HepG2 (cell line): ENCODE results near the gene HSPA4L. TPM values are rescaled to one million over a fixed set of nuclear protein-coding genes. Genes with fewer than 3 reads are reported as not detected.

ENCODE experiments used
- BCL6 ChIP-seq: IDR thresholded peaks from 2 replicates; pipeline ENCODE4 v1.6.1; 2016; ENCODE audit warnings: missing genetic modification reagents, missing compliant biosample characterization
- FOXO4 ChIP-seq: sonication (generic); formaldehyde crosslinking; conservative IDR thresholded peaks from 2 replicates; pipeline ENCODE4 v1.8.1; 2023; ENCODE audit warnings: missing genetic modification reagents
- GLI4 ChIP-seq: sonication (generic); formaldehyde crosslinking; IDR thresholded peaks from 2 replicates; pipeline ENCODE4 v1.5.1; 2020; ENCODE audit warnings: missing genetic modification reagents, mild to moderate bottlenecking, moderate library complexity, borderline replicate concordance
- HINFP ChIP-seq: sonication (generic); formaldehyde crosslinking; IDR thresholded peaks from 2 replicates; pipeline ENCODE4 v1.4.0; 2020; ENCODE audit warnings: low read depth, mild to moderate bottlenecking, missing genetic modification reagents
- HMGXB4 ChIP-seq, 2 experiments: sonication (generic) in 1 of 2; formaldehyde crosslinking in 1 of 2; IDR thresholded peaks; 2 replicates each; pipeline versions ENCODE4 v1.4.0 to v1.6.1; 2018 to 2020; ENCODE audit warnings: missing genetic modification reagents in 2 of 2, borderline replicate concordance in 1 of 2, low read depth in 1 of 2, mild to moderate bottlenecking in 1 of 2, missing biosample characterization in 1 of 2
- KLF11 ChIP-seq: IDR thresholded peaks from 2 replicates; pipeline ENCODE4 v1.6.1; 2016; ENCODE audit warnings: missing compliant biosample characterization
- MAX ChIP-seq: IDR thresholded peaks from 2 replicates; pipeline ENCODE4 v1.6.1; 2012; ENCODE audit warnings: inconsistent platforms
- MYPOP ChIP-seq: sonication (generic); formaldehyde crosslinking; IDR thresholded peaks from 2 replicates; pipeline ENCODE4 v1.8.1; 2023; ENCODE audit warnings: mild to moderate bottlenecking, moderate library complexity, missing genetic modification reagents
- NR3C1 ChIP-seq: sonication (generic); formaldehyde crosslinking; IDR thresholded peaks from 2 replicates; pipeline ENCODE4 v1.4.0; 2020; ENCODE audit warnings: missing genetic modification reagents
- PRPF4 ChIP-seq: fragments of 200-400 bp; formaldehyde crosslinking; IDR thresholded peaks from 2 replicates; pipeline ENCODE4 v1.6.1; 2016; ENCODE audit warnings: low read length, low read depth; ENCODE audit not compliant: poor library complexity, severe bottlenecking
- RAD21 ChIP-seq: fragments of 450-650 bp; formaldehyde crosslinking; IDR thresholded peaks from 2 replicates; pipeline ENCODE4 v1.5.0; 2020; ENCODE audit warnings: mild to moderate bottlenecking
- RBFOX2 ChIP-seq: fragments of 200-400 bp; formaldehyde crosslinking; IDR thresholded peaks from 2 replicates; pipeline ENCODE4 v1.6.1; 2017; ENCODE audit warnings: low read depth, mild to moderate bottlenecking, low read length
- SAP130 ChIP-seq: IDR thresholded peaks from 2 replicates; pipeline ENCODE4 v1.6.1; 2016; ENCODE audit warnings: low read depth
- TEF ChIP-seq: sonication (generic); formaldehyde crosslinking; IDR thresholded peaks from 2 replicates; pipeline ENCODE4 v1.5.0; 2020; ENCODE audit warnings: missing genetic modification reagents
- YEATS2 ChIP-seq: sonication (generic); formaldehyde crosslinking; IDR thresholded peaks from 2 replicates; pipeline ENCODE4 v1.4.0; 2020; ENCODE audit warnings: missing genetic modification reagents, borderline replicate concordance
- ZBTB25 ChIP-seq: IDR thresholded peaks from 2 replicates; pipeline ENCODE4 v1.6.1; 2018; ENCODE audit warnings: missing genetic modification reagents
- ZBTB7B ChIP-seq: sonication (generic); formaldehyde crosslinking; IDR thresholded peaks from 2 replicates; pipeline ENCODE4 v1.4.0; 2020; ENCODE audit warnings: missing genetic modification reagents
- ZNF207 ChIP-seq: fragments of 450-650 bp; IDR thresholded peaks from 2 replicates; pipeline ENCODE4 v1.6.1; 2016; ENCODE audit warnings: antibody characterized with exemption, borderline replicate concordance
- ZNF3 ChIP-seq: IDR thresholded peaks from 2 replicates; pipeline ENCODE4 v1.7.0; 2017; ENCODE audit warnings: inconsistent platforms
- ZNF619 ChIP-seq: sonication (generic); formaldehyde crosslinking; IDR thresholded peaks from 2 replicates; pipeline ENCODE4 v1.4.0; 2020; ENCODE audit warnings: mild to moderate bottlenecking, missing genetic modification reagents
- ZNF776 ChIP-seq: sonication (generic); formaldehyde crosslinking; IDR thresholded peaks from 2 replicates; pipeline ENCODE4 v1.4.0; 2020; ENCODE audit warnings: mild to moderate bottlenecking, missing genetic modification reagents
- polyA plus RNA-seq, 8 experiments: library from polyadenylated mRNA; depleted of rRNA in 3 of 8; stranded (reverse) in 7 of 8; unstranded in 1 of 8; fragments of >200 nt; fragmentation: Illumina TruSeq in 4 of 8; extraction: Trizol in 4 of 8; gene quantifications; 2 replicates each; pipeline versions ENCODE4 v1.2.1 to v1.2.3, GENCODE V29; 2011 to 2016; ENCODE audit warnings: low read depth in 4 of 8, missing spikeins in 1 of 8, mixed read lengths in 1 of 8; ENCODE audit not compliant: insufficient read depth in 1 of 8
- total RNA-seq, 5 experiments: library from RNA; depleted of rRNA; stranded (reverse); fragments of >200 nt; fragmentation: Illumina TruSeq; extraction: Trizol; gene quantifications; 2 replicates each; pipeline ENCODE4 v1.2.3, GENCODE V29; 2016; ENCODE audit warnings: low read depth in 1 of 5

Gene HSPA4L
- total and polyA plus RNA-seq, 2 of the 13 experiments (the other 11 are each of a cell fraction or from before 2014, with no cell fraction given), result 3.7 to 31.5 TPM

- TF ChIP-seq ZNF776 (CRISPR knock-in tag) (peak; percentile 68; the same call in 1 of the 2 replicates), ZBTB25 (CRISPR knock-in tag) (peak; percentile 1; the same call in 1 of the 2 replicates), ZNF207 (no peak), ZNF3 (no peak), PRPF4 (no peak), HINFP (0 out of 2 replicates have a peak, but pooled peaks have one; percentile 36), RAD21 (CRISPR knock-in tag) (peak; percentile 12; the same call in 1 of the 2 replicates), ZBTB7B (CRISPR knock-in tag) (peak; percentile 37; the same call in 1 of the 2 replicates), BCL6 (CRISPR knock-in tag) (no peak; the same call in 1 of the 2 replicates), MYPOP (CRISPR knock-in tag) (no peak), SAP130 (CRISPR knock-in tag) (peak; percentile 99), GLI4 (CRISPR knock-in tag) (no peak), RBFOX2 (peak; percentile 79), MAX (no peak; the same call in none of the 2 replicates), TEF (CRISPR knock-in tag) (peak; percentile 70; the same call in 1 of the 2 replicates), KLF11 (no peak), ZNF619 (CRISPR knock-in tag) (no peak; the same call in 1 of the 2 replicates), YEATS2 (CRISPR knock-in tag) (peak; percentile 70), FOXO4 (no peak), NR3C1 (CRISPR knock-in tag) (no peak), HMGXB4 (CRISPR knock-in tag; IDR thresholded peaks at IDR 0.05; ENCODE audit: borderline replicate concordance in 1 of 2, low read depth in 1 of 2) (peak in 1 of 2 experiments; percentile 66; a peak in 3 of 4 replicates)
These were observed 98.8 kb downstream of the HSPA4L start, which contains the start of gene PLK4 (continued) for GRCh38 chr4:127880763-127881562.
